IMR-90 (cell line): ENCODE results near the gene UNK. TPM values are rescaled to one million over a fixed set of nuclear protein-coding genes. Genes with fewer than 3 reads are reported as not detected.

Experiments
- CTCF ChIP-seq: conservative IDR thresholded peaks from 2 replicates; pipeline ENCODE4 v1.5.1; 2012; ENCODE audit warnings: mild to moderate bottlenecking, low read depth, low read length, improper control_type of control experiment
- polyA plus RNA-seq, 3 experiments: library from polyadenylated mRNA; depleted of rRNA; stranded (reverse); fragments of >200 nt; gene quantifications; 2 replicates each; pipeline ENCODE4 v1.2.3, GENCODE V29; 2012; ENCODE audit warnings: low replicate concordance in 1 of 3
- total RNA-seq: library from RNA; depleted of rRNA; stranded (reverse); fragments of >200 nt; gene quantifications from 2 replicates; pipeline ENCODE4 v1.2.3, GENCODE V29; 2012

UNK gene
- total and polyA plus RNA-seq, 2 of the 4 experiments (the other 2 are of a cell fraction): 15.4 to 17.3 TPM

- no peak for TF ChIP-seq CTCF
Observed at GRCh38 chr17:75812096-75813013, 27.7 kb downstream of the UNK start (continued).
